Measurements from ENCODE around the gene NLGN3.

DNA sequence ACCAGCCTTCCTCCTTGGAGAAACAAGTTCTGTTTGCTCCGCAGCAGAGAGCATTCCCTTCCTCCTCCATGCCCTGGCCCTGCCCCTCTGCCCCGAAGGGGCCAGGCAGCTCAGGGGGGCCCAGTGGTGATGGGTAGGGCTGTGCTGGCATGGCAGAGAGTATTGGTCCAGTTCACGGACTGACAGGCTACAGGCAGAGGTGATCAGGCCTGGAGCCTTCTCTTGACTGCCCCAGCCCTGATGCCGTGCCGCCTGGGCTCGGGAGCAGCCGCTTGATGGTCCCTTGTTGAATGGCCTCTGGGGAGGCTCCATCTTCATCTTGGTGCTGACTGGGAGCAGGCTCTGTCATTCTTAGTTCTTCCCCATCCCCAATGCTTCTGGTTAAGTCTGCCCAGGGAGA lies 9.6 kb downstream of the NLGN3 start:
- TF ChIP-seq, protein P1, sequence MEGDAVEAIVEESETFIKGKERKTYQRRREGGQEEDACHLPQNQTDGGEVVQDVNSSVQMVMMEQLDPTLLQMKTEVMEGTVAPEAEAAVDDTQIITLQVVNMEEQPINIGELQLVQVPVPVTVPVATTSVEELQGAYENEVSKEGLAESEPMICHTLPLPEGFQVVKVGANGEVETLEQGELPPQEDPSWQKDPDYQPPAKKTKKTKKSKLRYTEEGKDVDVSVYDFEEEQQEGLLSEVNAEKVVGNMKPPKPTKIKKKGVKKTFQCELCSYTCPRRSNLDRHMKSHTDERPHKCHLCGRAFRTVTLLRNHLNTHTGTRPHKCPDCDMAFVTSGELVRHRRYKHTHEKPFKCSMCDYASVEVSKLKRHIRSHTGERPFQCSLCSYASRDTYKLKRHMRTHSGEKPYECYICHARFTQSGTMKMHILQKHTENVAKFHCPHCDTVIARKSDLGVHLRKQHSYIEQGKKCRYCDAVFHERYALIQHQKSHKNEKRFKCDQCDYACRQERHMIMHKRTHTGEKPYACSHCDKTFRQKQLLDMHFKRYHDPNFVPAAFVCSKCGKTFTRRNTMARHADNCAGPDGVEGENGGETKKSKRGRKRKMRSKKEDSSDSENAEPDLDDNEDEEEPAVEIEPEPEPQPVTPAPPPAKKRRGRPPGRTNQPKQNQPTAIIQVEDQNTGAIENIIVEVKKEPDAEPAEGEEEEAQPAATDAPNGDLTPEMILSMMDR (IDR thresholded peaks at IDR 0.05): no peak
- TF ChIP-seq POLR2A (IDR thresholded peaks at IDR 0.05): no peak

Measured in lower leg skin (tissue), 3 donors.